B cell (primary cell): Measurements from ENCODE around the gene GALNT7. TPM values are rescaled to one million over a fixed set of nuclear protein-coding genes. Genes with fewer than 3 reads are reported as not detected.

ENCODE experiments used
- ATAC-seq: fragments of 200-7000 bp; cut with Tn5 transposase; one replicate; pipeline ENCODE4 v1.10.0; 2021; ENCODE audit warnings: low read depth, mild to moderate bottlenecking, moderate number of reproducible peaks, moderate library complexity
- CTCF ChIA-PET: fragments of 350-600 bp; sonication (Branson Sonifier 250); formaldehyde crosslinking; loops from one replicate; lab custom pipeline; 2021; ENCODE audit warnings: antibody characterized with exemption, inconsistent platforms; lab: Charles Lee
- POLR2A ChIA-PET: fragments of 350-600 bp; sonication (Branson Sonifier 250); formaldehyde crosslinking; loops from one replicate; lab custom pipeline; 2021; ENCODE audit warnings: antibody characterized with exemption; lab: Charles Lee
- DNase-seq: peaks from one replicate; pipeline ENCODE4 v3.0.0; 2013
- H2AFZ ChIP-seq: 2 replicates; pipeline ENCODE4 v1.6.1; 2012; ENCODE audit warnings: mild to moderate bottlenecking, low read depth, low read length; ENCODE audit not compliant: insufficient read depth, poor library complexity, severe bottlenecking
- H3K27ac ChIP-seq, 2 donors: 1 replicate in 1 of 2; 2 replicates in 1 of 2; pipeline ENCODE4 v1.5.1; 2012 to 2013; ENCODE audit warnings: low read length in 2 of 2, mild to moderate bottlenecking in 2 of 2, moderate library complexity in 1 of 2
- H3K27me3 ChIP-seq, 4 experiments: fragments of 200-600 bp in 1 of 4; sonication (generic) in 1 of 4; replicated peaks in 1 of 4; 1 replicate in 2 of 4; 2 replicates in 2 of 4; pipeline versions ENCODE4 v1.6.1 to v1.7.0; 2013 to 2016; ENCODE audit warnings: low read length in 3 of 4, mild to moderate bottlenecking in 2 of 4, mixed read lengths in 1 of 4, moderate library complexity in 1 of 4; ENCODE audit not compliant: insufficient read depth in 4 of 4, control insufficient read depth in 3 of 4; ENCODE audit errors: control extremely low read depth in 1 of 4
- H3K36me3 ChIP-seq, 2 experiments: replicated peaks in 1 of 2; 1 replicate in 1 of 2; 2 replicates in 1 of 2; pipeline versions ENCODE4 v1.6.1 to v1.7.1; 2013; ENCODE audit warnings: low read length in 1 of 2; ENCODE audit not compliant: insufficient read depth in 2 of 2, control insufficient read depth in 1 of 2; ENCODE audit errors: control extremely low read depth in 1 of 2, extremely low read depth in 1 of 2
- H3K4me1 ChIP-seq, 2 donors: fragments of 200-600 bp in 1 of 2; sonication (generic) in 1 of 2; 1 replicate in 1 of 2; 2 replicates in 1 of 2; pipeline versions ENCODE4 v1.5.1 to v1.6.1; 2013 to 2017; ENCODE audit warnings: low read length in 2 of 2; ENCODE audit not compliant: control insufficient read depth in 2 of 2, insufficient read depth in 2 of 2
- H3K4me2 ChIP-seq: replicated peaks from 2 replicates; pipeline ENCODE3; 2012; ENCODE audit warnings: mild to moderate bottlenecking, low read depth, low read length; ENCODE audit not compliant: poor library complexity, severe bottlenecking
- H3K4me3 ChIP-seq, 5 experiments: fragments of 200-600 bp in 1 of 5; sonication (generic) in 1 of 5; 1 replicate in 3 of 5; 2 replicates in 2 of 5; pipeline versions ENCODE4 v1.5.1 to v1.7.0; 2011 to 2016; ENCODE audit warnings: low read length in 4 of 5, mild to moderate bottlenecking in 4 of 5, low read depth in 2 of 5, control low read depth in 1 of 5, moderate library complexity in 1 of 5; ENCODE audit not compliant: insufficient read depth in 1 of 5; ENCODE audit errors: control extremely low read depth in 1 of 5, extremely low read depth in 1 of 5
- H3K79me2 ChIP-seq: fragments of 200-600 bp; sonication (generic); one replicate; pipeline ENCODE4 v1.6.0; 2016; ENCODE audit warnings: low read length; ENCODE audit not compliant: control insufficient read depth, insufficient read depth
- H3K9ac ChIP-seq: fragments of 200-600 bp; sonication (generic); 2 replicates; pipeline ENCODE4 v1.6.1; 2017; ENCODE audit warnings: mild to moderate bottlenecking, low read length, moderate library complexity
- H3K9me3 ChIP-seq, 3 donors: one replicate each; pipeline versions ENCODE4 v1.6.1 to v1.7.1; 2013; ENCODE audit warnings: low read length in 2 of 3; ENCODE audit not compliant: control insufficient read depth in 2 of 3, insufficient read depth in 1 of 3; ENCODE audit errors: control extremely low read depth in 1 of 3
- H4K20me1 ChIP-seq: 2 replicates; pipeline ENCODE4 v1.6.0; 2012; ENCODE audit warnings: mild to moderate bottlenecking, low read length; ENCODE audit not compliant: insufficient read depth, control insufficient read depth, poor library complexity, severe bottlenecking
- H3K27ac Mint-ChIP-seq: one replicate; pipeline ENCODE4 v1.8.0; 2021; ENCODE audit warnings: mixed read lengths
- H3K27me3 Mint-ChIP-seq: one replicate; pipeline ENCODE4 v1.8.0; 2021; ENCODE audit warnings: mixed read lengths
- H3K4me1 Mint-ChIP-seq: one replicate; pipeline ENCODE4 v1.8.0; 2021; ENCODE audit warnings: mixed read lengths
- H3K4me3 Mint-ChIP-seq: one replicate; pipeline ENCODE4 v1.8.0; 2021; ENCODE audit warnings: mixed read lengths
- H3K9me3 Mint-ChIP-seq: one replicate; pipeline ENCODE4 v1.8.0; 2022; ENCODE audit warnings: mixed read lengths; ENCODE audit not compliant: insufficient read depth
- CTCF ChIP-seq: fragments of 200-600 bp; IDR thresholded peaks from one replicate; pipeline ENCODE4 v1.8.0; 2022; ENCODE audit warnings: antibody characterized with exemption, mild to moderate bottlenecking
- EZH2 ChIP-seq: IDR thresholded peaks from 2 replicates; pipeline ENCODE4 v1.6.1; 2012; ENCODE audit warnings: borderline replicate concordance, low read depth, mild to moderate bottlenecking, moderate library complexity, low read length; ENCODE audit not compliant: insufficient read depth, poor library complexity, severe bottlenecking
- WGBS: methylation state at CpG from one replicate; pipeline ENCODE4 v1.1.5; 2013; ENCODE audit warnings: missing lambda C conversion rate; ENCODE audit not compliant: insufficient coverage; 5-methylcytosine and 5-hydroxymethylcytosine counted together
- intact Hi-C: fragments of 100-400 bp; cut with micrococcal nuclease; formaldehyde crosslinking; loops from one replicate; pipeline ENCODE4 v1.10.0; 2022
- polyA plus RNA-seq: library from polyadenylated mRNA; depleted of rRNA; stranded (reverse); fragments of >200 nt; gene quantifications from 2 replicates; pipeline ENCODE4 v1.2.3, GENCODE V29; 2012
- total RNA-seq, 2 donors: library from RNA; stranded (reverse); fragments of 120-200 nt in 1 of 2; gene quantifications; 1 replicate in 1 of 2; 2 replicates in 1 of 2; pipeline versions ENCODE4 v1.2.3 to v1.2.4, GENCODE V29; 2013 to 2022

GALNT7 gene
- total and polyA plus RNA-seq, 2 donors (not counting 1 experiment from before 2014, with no cell fraction given): 5.8 to 23.7 TPM

- intact Hi-C loops: loop anchor here (1.0 to 10.0 kb wide), 4 partner anchors 63 to 245 kb away; no protein-coding TSS in a partner anchor
- Mint-ChIP-seq H3K4me1 (peaks cover 33% of the 10 kb centered on the region), H3K27me3 (no peaks in the 10 kb centered on the region), H3K4me3 (no peak overlapping the region), H3K9me3 (no peaks in the 10 kb centered on the region), H3K27ac (no peak overlapping the region)
- TF ChIP-seq CTCF (peak; percentile 81), EZH2 (no peak)
- peaks cover 8 to 11% of the 10 kb centered on the region in 2 donors for H3K4me1 ChIP-seq
- H3K36me3 ChIP-seq: peaks cover 0 to 4% of the 10 kb centered on the region in 2 experiments
- peaks cover 58% of the 10 kb centered on the region for H3K79me2 ChIP-seq
- H4K20me1 ChIP-seq: peaks cover 20% of the 10 kb centered on the region
- H3K4me2 ChIP-seq: no peak overlapping the region
- no peak overlapping the region for H3K4me3 ChIP-seq
- ChIA-PET POLR2A (no interaction called here), CTCF (interaction anchor here (0.6 to 4.1 kb wide), 34 partner anchors 8 to 1164 kb away, joined by 3 to 181 read pairs (median 4); no protein-coding TSS in a partner anchor)
- WGBS: no CpG with 5 or more reads among the region's 4 CpGs
- no peaks in the 10 kb centered on the region for H3K27me3 ChIP-seq
- ATAC-seq (peak; percentile 73), DNase-seq (peak; percentile 66)
- H2AFZ ChIP-seq: no peak overlapping the region
- H3K9me3 ChIP-seq: no peaks in the 10 kb centered on the region
- no peak overlapping the region for H3K27ac ChIP-seq
- H3K9ac ChIP-seq: no peak overlapping the region
Observed at GRCh38 chr4:173257732-173258717, 89.4 kb downstream of the GALNT7 start.
